ENCODE measurements around the gene OR9A2. TPM values are rescaled to one million over a fixed set of nuclear protein-coding genes. Genes with fewer than 3 reads are reported as not detected.

Gene OR9A2
- total RNA-seq, 1 experiment from 2014 or later, result not detected

DNA sequence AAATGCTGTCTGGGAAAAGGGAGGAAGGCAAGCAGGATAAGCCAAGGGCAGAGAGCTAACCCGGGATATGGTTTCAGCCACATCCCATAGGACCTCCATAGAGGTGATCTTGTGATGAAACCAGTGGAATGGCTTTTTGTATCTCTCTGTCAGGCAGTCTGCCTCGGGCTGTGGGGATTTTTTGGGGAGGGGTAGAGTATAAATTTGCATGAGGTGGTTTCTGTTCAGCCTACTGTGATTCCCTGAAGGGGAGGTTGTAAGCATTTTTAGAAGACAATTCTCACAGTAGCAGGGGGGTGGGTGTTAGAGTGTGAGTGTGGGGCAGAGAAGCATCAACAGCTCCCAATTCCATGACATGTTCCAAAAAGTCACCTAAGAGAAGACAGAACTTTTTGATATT lies 11.8 kb downstream of the OR9A2 start:
- Histone ChIP-seq H3K9me3 (ENCODE audit: control insufficient read depth in 1 of 2, insufficient read depth in 1 of 2, low read depth in 1 of 2, low read length in 2 of 2) (no peaks in the 10 kb centered on the region), H4K20me1 (ENCODE audit: insufficient read depth) (no peaks in the 10 kb centered on the region), H3K4me2 (ENCODE audit: low read length) (no peak overlapping the region), H3K4me1 (ENCODE audit: control insufficient read depth in 1 of 2, insufficient read depth in 2 of 2, low read length in 2 of 2) (peaks cover 0 to 6% of the 10 kb centered on the region in 2 experiments; a peak in 1 of 4 replicates), H2AFZ (ENCODE audit: low read depth, low read length, poor library complexity, severe bottlenecking) (no peak overlapping the region), H3K79me2 (ENCODE audit: insufficient read depth, low read length) (no peaks in the 10 kb centered on the region), H3K4me3 (replicated peaks in 1 of 2; ENCODE audit: low read depth in 1 of 2, low read length in 2 of 2) (no peak overlapping the region), H3K9ac (ENCODE audit: low read length) (no peak overlapping the region), H3K9me2 (ENCODE audit: insufficient read depth) (no peaks in the 10 kb centered on the region), H3K27ac (ENCODE audit: low read depth, low read length) (no peak overlapping the region), H3K27me3 (ENCODE audit: insufficient read depth, low read length) (no peaks in the 10 kb centered on the region), H3K36me3 (ENCODE audit: control insufficient read depth in 1 of 2, insufficient read depth in 2 of 2, low read length in 2 of 2) (no peaks in the 10 kb centered on the region)
- intact Hi-C loops (cut with micrococcal nuclease), result no loop called here
- ChIA-PET POLR2A (no interaction called here), CTCF (interaction anchor here (18.9 kb wide), 1 partner anchor 201 kb away, joined by 331 read pairs; no protein-coding TSS in a partner anchor), RAD21 (ENCODE audit: low non-redundant PET in 1 of 2, low total read pairs in 2 of 2, uncharacterized antibody in 2 of 2, unreplicated experiment in 2 of 2) (no interaction called here)
- no TSS peak for BruUV-seq (replicated peaks)
- DNase-seq (ENCODE audit: low read depth, low spot score) (no peak), ATAC-seq (no peak)
- TF ChIP-seq CEBPB (IDR thresholded peaks at IDR 0.05; ENCODE audit: low read depth) (no peak), SIN3A (IDR thresholded peaks at IDR 0.05; ENCODE audit: low read depth) (no peak), RAD21 (IDR thresholded peaks at IDR 0.05; ENCODE audit: low read depth) (no peak), EZH2phosphoT487 (IDR thresholded peaks at IDR 0.05; ENCODE audit: borderline replicate concordance) (no peak), ZFX (IDR thresholded peaks at IDR 0.05) (no peak), EZH2 (IDR thresholded peaks at IDR 0.05) (no peak), POLR2A (IDR thresholded peaks at IDR 0.05; ENCODE audit: borderline replicate concordance, extremely low read depth, insufficient read depth, insufficient read length) (no peak), SP1 (IDR thresholded peaks at IDR 0.05; ENCODE audit: low read depth) (no peak), CBX3 (IDR thresholded peaks at IDR 0.05; ENCODE audit: low read depth) (no peak), EGR1 (IDR thresholded peaks at IDR 0.05; ENCODE audit: low read depth) (no peak), ZNF274 (IDR thresholded peaks at IDR 0.05; ENCODE audit: low read depth, low read length) (no peak), POLR2AphosphoS5 (IDR thresholded peaks at IDR 0.05; ENCODE audit: low read depth, low read length) (no peak), JUND (IDR thresholded peaks at IDR 0.05) (no peak), ELF1 (IDR thresholded peaks at IDR 0.05; ENCODE audit: borderline replicate concordance, low read depth) (no peak)
- TF ChIP-seq, protein P1, sequence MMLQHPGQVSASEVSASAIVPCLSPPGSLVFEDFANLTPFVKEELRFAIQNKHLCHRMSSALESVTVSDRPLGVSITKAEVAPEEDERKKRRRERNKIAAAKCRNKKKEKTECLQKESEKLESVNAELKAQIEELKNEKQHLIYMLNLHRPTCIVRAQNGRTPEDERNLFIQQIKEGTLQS (IDR thresholded peaks at IDR 0.05), result no peak
- TF ChIP-seq, protein P2, sequence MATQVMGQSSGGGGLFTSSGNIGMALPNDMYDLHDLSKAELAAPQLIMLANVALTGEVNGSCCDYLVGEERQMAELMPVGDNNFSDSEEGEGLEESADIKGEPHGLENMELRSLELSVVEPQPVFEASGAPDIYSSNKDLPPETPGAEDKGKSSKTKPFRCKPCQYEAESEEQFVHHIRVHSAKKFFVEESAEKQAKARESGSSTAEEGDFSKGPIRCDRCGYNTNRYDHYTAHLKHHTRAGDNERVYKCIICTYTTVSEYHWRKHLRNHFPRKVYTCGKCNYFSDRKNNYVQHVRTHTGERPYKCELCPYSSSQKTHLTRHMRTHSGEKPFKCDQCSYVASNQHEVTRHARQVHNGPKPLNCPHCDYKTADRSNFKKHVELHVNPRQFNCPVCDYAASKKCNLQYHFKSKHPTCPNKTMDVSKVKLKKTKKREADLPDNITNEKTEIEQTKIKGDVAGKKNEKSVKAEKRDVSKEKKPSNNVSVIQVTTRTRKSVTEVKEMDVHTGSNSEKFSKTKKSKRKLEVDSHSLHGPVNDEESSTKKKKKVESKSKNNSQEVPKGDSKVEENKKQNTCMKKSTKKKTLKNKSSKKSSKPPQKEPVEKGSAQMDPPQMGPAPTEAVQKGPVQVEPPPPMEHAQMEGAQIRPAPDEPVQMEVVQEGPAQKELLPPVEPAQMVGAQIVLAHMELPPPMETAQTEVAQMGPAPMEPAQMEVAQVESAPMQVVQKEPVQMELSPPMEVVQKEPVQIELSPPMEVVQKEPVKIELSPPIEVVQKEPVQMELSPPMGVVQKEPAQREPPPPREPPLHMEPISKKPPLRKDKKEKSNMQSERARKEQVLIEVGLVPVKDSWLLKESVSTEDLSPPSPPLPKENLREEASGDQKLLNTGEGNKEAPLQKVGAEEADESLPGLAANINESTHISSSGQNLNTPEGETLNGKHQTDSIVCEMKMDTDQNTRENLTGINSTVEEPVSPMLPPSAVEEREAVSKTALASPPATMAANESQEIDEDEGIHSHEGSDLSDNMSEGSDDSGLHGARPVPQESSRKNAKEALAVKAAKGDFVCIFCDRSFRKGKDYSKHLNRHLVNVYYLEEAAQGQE (IDR thresholded peaks at IDR 0.05; ENCODE audit: low read depth), result no peak
- TF ChIP-seq, protein P3, sequence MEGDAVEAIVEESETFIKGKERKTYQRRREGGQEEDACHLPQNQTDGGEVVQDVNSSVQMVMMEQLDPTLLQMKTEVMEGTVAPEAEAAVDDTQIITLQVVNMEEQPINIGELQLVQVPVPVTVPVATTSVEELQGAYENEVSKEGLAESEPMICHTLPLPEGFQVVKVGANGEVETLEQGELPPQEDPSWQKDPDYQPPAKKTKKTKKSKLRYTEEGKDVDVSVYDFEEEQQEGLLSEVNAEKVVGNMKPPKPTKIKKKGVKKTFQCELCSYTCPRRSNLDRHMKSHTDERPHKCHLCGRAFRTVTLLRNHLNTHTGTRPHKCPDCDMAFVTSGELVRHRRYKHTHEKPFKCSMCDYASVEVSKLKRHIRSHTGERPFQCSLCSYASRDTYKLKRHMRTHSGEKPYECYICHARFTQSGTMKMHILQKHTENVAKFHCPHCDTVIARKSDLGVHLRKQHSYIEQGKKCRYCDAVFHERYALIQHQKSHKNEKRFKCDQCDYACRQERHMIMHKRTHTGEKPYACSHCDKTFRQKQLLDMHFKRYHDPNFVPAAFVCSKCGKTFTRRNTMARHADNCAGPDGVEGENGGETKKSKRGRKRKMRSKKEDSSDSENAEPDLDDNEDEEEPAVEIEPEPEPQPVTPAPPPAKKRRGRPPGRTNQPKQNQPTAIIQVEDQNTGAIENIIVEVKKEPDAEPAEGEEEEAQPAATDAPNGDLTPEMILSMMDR (IDR thresholded peaks at IDR 0.05 in 2 of 3, conservative IDR thresholded peaks at IDR 0.05 in 1 of 3; ENCODE audit: borderline replicate concordance in 1 of 3, insufficient read depth in 1 of 3, low read depth in 2 of 3, low read length in 2 of 3), result no peak
- TF ChIP-seq, protein P4, sequence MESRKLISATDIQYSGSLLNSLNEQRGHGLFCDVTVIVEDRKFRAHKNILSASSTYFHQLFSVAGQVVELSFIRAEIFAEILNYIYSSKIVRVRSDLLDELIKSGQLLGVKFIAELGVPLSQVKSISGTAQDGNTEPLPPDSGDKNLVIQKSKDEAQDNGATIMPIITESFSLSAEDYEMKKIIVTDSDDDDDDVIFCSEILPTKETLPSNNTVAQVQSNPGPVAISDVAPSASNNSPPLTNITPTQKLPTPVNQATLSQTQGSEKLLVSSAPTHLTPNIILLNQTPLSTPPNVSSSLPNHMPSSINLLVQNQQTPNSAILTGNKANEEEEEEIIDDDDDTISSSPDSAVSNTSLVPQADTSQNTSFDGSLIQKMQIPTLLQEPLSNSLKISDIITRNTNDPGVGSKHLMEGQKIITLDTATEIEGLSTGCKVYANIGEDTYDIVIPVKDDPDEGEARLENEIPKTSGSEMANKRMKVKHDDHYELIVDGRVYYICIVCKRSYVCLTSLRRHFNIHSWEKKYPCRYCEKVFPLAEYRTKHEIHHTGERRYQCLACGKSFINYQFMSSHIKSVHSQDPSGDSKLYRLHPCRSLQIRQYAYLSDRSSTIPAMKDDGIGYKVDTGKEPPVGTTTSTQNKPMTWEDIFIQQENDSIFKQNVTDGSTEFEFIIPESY (IDR thresholded peaks at IDR 0.05; ENCODE audit: extremely low read depth, insufficient replicate concordance, low read length), result no peak
